Stimulated activated CD8-positive, alpha-beta memory T cell treated with anti-CD3 and anti-CD28 coated beads, Interleukin-12 subunit alpha, Interleukin-12 subunit beta, amount 100 ng/mL, for 4 hours (primary cell): ENCODE measurements around the gene PSMC5.

ENCODE experiments used
- DNase-seq: peaks from one replicate; pipeline ENCODE4 v3.0.0-alpha.2; 2020; ENCODE audit warnings: low read depth

Gene PSMC5

DNA sequence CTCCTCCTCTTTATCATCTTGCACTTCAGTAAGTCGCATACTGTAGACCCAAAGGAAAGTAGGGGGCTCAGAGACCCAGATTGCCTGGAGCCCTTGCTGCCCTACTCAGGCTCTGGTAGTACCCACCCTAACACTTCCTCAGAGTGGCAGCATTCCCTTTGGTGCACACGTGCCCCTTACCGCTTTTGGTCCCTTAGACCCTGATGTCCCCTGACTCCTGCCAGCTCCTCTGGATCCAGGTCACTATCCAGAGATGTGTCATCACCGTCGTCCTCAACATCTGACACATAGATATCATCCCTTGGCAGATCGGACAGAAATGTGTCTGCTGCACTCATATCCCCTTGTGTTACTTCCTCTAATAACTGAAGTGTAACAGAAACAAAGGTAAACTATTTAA, 5.4 kb upstream of the PSMC5 start:
- no peak for DNase-seq

DNA sequence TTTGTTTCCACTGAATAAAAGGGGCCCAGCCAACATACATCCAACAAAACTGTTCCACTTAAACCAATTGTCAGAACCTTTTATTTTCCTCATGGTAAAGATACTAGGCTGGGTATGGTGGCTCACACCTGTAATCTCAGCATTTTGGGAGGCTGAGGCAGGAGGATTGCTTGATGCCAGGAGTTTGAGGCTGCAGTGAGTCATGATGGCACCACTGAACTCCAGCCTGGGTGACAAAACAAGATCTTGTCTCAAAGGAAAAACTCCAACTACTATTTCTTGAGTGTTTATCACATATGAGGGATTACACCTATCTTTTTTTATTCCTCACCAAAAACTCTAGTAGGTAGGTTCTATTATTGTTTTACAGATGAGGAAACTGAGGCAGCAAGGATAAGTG, 4.7 kb upstream of the PSMC5 start:
- no peak for DNase-seq

DNA sequence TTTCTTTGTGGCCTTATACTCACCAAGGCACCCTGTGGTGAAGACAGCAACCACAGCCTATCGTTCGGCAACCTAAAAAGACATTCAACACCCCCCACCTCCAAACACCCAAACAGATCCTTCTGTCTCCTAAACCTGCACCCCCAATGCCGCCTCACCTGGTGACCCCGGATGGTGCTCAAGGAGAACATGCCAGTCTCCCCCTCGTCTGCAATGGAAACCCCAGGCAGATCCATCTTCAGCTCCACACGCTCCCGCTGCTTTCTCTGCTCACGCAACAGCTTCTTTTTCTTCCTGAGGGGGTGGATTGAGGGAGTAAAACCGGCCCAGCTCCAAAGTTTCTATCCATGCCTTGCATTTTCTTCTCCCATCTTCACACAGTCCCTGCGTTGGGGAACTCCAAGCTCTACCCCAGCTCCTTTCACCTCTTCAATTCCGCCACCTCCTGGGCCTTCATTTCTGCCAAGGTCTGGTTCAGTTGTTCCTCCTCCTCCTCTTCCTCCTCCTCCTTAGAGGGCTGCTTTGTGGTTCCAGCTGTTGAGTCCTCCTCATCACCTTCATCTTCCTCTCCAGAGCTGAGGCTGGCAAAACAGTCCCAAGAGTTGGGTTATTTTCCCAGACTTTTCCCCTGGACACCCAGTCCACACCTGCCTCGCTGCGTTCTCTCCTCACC, 3.4 kb upstream of the PSMC5 start:
- no peak for DNase-seq

DNA sequence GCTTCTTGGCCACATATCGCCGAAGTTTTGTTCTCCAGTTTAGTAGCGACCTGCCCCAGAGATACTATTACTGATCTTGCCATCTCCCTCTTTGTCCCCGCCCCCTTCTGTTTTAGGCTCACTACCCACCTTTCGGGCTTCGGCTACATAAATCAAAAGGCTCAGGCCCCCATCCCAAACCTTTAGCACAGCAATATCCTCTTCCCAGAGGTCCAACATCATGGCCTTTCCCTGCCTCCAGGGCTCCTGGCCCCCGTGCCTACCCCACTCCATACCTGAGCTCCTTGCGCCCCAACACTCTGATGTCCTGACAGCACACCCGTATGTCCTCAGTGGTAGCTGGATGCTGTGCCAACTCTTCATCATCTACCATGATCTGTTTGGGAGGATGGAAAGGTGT, 2.9 kb upstream of the PSMC5 start:
- no peak for DNase-seq

DNA sequence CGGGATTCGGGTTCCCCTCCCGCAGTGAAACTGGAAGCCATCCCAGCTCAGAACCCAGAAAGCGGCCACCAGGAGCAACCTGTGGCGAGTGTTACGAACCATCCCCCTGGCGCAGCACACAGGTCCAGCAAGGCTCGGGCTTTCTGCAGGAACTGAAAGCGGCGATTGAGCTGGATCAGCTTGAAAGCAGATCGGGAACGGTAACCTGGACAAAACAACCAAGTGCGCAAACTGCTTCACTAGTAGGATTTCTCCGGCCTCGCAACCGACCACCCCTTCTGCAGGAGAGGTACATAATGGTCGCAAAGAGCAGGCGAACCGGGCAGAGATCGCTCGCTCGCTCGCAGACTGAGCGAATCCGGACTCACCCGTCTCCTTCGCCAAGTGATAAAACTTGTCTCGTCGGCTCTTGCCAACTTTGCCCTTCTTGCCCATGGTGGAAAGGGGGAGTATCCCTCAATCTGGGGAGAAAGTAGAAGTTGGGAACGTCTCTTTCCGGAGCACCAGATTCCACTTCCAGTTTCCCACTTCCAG, 696 bp upstream of the PSMC5 start:
- DNase-seq: no peak

DNA sequence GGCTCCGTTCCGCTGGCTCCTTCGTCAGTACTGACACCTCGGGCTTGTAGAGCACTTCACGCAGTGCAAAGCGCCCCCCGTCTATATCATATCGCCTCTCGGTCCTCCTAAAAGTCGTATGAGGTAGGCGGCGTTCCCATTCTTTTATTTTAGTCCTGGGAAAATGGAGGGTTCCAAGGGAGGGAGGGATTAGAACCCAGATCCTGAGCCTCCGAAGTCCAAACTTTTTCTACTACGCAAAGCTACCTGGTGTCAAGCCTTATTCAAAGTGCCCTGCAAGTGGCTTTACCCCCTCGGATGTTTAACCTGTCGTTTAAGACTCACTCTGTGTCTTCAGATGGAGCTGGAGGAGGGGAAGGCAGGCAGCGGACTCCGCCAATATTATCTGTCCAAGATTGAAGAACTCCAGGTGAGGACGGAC, 580 bp downstream of the PSMC5 start:
- DNase-seq: no peak

DNA sequence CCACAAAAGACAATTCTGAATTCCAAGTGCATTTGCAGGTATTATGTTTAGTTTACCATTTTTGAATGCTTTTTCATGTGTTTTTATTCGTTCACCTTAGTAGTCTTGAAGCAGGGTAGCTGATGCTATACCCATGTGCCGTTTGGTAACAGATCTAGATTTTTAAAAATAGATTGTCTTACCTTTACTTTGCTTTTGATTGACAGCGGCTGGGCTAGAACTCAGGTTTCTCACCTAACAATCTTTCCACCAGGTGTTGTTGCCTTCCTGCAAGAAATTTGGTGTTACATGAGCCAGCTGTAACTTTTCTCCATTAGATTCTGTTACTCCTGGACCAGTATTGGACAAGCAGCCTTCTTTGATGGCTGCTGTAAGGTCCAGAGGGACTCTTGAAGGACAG, 1.7 kb downstream of the PSMC5 start:
- no peak for DNase-seq

DNA sequence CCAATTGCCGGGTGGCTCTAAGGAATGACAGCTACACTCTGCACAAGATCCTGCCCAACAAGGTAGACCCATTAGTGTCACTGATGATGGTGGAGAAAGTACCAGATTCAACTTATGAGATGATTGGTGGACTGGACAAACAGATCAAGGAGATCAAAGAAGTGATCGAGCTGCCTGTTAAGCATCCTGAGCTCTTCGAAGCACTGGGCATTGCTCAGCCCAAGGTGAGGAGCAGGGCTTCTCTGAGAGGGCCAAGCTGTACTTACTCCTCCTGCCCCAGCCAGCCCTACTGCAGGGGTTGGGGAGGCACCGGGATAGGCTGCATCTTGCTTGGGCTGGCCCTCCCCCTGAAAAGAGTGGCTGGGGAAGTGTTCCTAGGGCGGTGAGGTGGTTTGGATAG, 3.0 kb downstream of the PSMC5 start:
- no peak for DNase-seq

DNA sequence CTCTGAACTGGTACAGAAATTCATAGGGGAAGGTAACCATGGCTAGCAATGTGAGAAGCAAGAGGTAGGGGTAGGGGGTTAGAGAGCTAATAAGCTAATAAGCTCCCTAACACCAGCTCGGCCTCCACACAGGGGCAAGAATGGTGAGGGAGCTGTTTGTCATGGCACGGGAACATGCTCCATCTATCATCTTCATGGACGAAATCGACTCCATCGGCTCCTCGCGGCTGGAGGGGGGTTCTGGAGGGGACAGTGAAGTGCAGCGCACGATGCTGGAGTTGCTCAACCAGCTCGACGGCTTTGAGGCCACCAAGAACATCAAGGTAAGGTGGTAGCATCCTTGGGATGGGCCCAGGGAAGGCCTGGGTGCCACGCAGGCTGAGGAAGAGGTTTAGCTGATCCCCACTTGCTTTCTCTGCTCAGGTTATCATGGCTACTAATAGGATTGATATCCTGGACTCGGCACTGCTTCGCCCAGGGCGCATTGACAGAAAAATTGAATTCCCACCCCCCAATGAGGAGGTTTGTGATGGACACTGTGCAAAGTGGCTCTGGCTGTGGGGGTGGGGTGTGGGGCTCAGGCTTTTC, 3.8 kb downstream of the PSMC5 start:
- no peak for DNase-seq

DNA sequence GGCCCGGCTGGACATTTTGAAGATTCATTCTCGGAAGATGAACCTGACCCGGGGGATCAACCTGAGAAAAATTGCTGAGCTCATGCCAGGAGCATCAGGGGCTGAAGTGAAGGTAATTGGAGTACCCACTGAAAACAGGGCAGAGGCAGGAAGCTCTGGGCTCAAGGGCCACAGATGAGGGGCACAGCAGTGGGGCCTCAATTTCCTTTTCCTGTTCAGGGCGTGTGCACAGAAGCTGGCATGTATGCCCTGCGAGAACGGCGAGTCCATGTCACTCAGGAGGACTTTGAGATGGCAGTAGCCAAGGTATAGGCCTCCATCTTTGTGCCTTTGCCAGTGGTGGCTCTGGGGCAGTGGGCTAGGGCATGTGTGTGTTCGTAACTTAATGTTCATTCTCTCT, 4.3 kb downstream of the PSMC5 start:
- no peak for DNase-seq

DNA sequence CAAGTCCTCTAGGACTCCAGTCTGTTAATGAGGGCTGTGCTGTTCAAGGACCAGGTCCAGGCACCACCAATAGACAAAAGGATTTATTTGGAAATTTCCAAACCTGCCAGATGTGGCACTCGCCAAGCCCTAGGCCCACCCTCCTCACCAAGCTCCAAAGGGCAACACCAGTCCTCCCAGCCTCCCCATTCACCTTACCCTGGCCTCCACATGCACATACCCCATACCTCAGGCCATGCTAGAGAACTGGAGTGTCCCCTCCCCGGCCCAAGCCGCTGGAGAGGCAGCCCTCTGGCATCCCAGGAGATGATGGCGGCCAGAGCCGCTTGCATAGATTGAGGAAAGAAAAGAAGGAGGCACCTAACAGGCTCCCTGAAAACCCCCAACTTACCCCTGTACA, 4.8 kb downstream of the PSMC5 start:
- DNase-seq: no peak

DNA sequence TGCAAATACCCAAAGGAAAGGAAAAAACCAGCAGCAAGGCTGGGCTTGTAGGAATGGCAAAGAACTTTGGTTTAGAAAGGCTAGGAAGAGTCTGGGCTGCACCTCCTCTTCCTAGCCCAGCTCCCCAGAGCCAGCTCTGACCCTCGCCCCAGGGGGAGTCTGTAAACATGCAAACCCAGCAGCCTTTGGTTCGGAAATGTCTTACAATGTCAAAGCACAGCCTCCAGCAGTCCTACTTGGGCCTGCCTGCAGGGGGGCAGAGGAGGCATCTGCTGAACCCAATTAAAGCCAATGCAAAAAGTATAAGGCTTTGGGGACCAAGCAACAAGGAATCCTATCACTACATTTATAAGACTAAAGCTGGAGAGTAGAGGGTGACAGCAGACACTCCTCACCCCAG, 5.2 kb downstream of the PSMC5 start:
- DNase-seq: no peak

DNA sequence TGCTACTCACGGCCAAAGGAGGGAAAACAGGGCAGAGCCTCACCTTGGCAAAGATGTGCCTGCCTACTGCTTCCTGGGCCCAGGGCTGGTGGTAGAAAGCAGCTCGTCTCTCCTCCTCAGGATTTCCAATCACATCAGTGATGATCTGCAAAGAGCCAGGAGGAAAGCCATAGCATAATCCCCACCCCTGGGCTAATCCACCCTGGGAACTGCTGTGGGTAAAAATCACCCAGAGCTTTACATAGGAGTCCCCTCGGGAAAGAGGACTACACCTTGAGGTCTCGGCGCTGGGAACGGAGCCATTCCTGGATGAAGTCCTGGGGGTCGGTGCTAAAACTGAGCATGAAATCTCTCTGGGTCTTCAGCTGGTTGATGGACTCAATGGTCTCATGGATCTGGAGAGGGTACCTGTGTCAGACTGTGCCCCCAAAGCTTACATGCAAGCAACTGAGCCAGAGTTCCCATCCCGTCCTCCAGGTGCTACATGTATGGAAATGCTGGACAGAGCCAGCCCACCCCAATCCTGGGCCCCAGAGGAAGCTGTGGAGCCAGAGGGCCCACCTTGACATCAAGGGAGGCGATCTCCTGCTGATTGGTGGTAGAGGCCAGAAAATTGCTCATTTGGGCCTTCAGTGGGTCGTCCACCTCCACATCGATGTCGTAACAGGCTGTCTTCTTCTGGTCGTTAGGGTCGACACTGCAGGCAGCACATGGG, 6.0 kb downstream of the PSMC5 start:
- no peak for DNase-seq

DNA sequence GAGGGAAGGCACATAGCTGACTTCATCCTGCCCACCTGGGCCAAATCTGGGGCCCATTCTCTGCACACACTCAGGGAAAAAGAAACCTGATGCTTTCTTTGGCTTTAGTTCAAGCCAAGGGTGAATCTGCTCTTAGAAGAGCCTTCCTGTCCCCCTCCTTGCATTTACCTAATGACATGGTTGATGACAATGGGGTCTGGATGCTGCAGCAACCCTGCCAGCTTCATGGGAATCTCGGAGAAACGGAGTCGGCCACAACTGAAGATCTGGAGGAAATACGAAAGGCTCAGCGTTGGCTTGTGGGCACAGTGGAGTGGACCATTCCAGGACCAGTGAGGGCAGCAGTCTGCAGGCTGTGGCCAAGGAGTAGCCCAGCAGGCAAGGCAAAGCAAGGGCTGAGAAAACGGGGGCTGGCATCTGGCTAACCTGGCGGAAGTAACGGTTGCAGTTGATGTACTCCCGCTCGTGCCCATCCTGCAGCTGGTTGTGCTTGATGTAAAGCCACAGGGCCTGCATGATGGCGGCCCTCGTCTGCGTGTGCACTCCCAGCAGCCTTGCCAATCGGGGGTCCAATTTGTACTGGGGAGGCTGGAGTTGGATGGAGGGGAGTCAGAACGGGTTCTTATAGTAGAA, 6.6 kb downstream of the PSMC5 start:
- DNase-seq: no peak

DNA sequence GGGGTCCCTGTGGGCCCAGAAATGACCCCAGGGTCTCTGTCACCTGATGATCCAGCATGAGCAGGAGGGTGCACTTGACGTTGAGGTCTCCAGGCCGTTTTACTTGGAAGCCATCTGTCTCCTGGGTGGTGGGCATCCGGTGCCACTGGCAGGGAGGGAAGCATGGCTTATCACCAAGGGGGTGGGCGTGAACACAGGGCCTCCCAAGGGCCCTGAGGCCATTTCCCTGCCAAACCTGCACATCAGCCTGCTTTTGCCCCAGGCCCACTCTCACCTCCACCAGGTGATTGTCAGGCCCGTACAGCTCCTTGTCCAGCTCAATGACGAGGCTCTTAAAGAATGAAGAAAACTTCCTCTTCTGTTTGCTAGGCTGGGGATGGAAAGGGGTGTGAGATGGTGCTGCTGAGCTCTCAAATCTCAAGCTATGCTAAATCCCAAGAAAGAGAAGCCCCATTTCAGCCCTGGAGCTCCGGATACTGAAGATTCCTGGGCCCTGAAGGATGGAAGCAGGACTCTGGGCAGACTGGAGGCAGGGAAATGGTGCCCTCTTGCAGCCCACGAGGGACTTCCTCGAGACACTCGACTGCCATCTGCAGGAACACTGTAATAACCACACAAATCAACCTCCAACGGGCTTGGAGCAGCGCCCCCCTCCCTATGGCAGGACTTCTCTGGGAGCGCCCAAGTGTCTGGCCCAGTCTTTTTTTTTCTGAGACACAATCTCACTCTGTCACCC, 7.4 kb downstream of the PSMC5 start:
- peak; percentile 31 for DNase-seq

DNA sequence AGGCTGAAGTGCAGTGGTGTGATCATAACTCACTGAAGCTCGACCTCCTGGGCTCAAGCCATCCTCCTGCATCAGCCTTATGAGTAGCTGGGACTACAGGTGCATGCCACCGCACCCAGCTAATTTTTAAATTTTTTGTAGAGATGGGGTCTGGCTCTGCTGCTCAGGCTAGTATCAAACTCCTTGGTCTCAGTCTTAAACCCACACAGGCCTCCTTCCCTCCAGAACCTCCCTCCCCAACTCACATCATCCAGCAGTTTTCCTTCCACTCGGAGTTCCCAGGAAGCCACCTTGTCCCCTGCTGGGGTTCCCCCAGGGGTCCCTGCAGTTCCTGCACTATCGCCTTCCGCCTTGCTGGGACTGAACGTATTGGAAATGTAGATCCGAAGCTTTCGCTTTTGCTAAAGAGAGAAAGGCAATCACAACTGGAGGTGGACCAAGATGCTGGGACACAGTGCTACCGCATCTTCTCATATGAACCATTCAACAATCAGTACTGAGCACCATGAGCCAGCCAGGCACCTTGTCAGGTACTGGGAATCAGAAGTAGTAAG, 8.0 kb downstream of the PSMC5 start:
- no peak for DNase-seq

DNA sequence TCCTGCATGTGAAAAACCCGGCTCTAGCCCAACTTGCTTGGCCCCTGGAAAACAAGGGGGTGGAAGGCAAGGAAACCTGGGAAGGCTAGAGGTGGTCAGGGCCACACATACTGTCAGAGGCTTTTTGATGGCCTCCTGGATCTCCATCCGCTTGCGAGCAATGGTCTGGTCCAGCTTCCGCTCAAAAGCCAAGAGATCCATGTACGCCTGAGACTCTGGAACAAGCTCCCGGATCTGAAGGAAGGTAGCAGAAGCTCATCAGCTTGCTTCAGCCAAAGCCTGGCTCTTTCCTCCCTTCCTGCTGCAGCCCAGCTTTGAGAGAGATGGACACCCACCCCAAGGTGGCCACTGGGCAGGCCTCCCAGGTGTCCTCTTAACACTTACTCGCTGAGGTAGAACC, 9.6 kb downstream of the PSMC5 start:
- no peak for DNase-seq

DNA sequence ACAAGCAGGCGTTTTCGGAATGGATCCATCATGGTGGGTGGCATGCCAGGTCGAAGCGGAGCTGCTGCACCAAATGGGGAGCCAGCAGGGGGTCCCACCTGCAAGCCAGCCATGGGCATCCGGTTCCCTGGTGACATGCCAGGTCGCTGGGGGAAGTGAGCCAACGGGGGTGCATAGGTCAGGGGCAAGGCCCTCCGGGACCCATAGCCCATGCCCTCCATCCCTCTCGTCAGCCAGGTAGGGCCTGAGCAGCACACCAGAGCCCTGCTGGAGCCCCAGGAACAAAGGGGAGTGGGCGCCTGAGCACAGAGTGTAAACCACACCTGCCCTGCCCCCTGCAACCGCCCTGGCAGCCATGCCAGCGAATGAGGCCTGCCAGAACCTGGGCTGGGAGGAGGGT, 10.2 kb downstream of the PSMC5 start:
- DNase-seq: no peak

DNA sequence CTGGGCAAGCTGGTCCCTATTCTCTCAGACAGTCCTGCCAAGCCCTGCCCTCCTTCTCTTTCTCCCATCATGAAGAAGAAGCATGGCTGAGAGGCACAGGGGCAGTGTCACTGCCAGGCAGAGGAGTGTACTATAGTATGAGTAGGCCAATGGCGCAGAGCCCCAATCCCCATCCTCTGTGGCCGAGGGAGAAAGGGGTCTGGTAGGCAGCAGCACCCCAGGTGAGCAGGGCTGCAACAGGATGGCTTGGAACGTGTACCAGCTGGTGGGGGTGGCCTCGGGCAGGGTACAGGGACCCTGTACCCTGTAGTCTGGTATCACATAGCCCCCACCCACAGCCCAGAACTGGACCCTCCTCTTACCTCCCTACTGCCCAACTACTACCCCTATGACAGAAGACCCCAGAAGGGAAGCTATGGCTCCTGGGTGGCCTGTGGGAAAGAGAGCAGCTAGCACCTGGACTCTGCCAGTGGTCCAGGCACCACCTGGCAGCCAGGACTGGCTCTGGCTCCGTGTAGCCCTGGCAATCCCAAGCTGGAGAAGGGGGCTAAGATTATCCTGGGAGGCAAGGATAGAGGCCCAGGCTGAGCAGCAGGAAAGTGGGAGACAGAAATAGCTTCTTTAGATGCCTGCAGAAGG, 10.8 kb downstream of the PSMC5 start:
- DNase-seq: no peak

DNA sequence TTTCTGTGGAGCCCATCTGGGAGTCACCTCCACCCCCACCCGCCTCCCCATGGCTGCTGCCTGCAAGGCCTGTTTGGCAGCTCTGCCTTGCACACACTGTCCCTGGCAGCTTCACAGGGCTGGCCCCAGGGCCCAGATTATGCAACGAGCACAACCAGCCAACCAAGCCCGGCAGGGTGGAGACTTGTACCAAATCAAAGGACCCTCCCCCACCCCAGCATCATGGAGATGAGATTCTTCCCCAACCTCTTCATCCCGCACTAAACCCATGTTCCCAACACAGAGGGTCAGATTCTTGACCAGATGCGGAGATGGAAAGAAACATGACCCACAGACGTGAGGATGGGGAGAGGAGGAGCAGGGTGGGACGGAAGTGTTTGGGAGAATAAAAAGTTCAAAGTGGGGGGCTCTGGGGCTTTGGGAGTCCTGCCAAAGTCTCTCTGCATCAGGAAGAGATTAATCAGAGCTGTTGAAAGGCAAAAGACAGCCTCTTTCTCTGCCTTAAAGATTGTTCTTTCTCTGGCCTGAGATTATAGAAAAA, 11.5 kb downstream of the PSMC5 start:
- DNase-seq: no peak
